ENCODE measurements around the gene NAGLU. TPM values are rescaled to one million over a fixed set of nuclear protein-coding genes. Genes with fewer than 3 reads are reported as not detected.

Gene NAGLU
- total and polyA plus RNA-seq, 4 donors, result 22.3 to 75.0 (median 40.3) TPM

- Histone ChIP-seq H3K4me3 (ENCODE audit: low read length in 2 of 2) (no peak overlapping the region), H3K27me3 (ENCODE audit: control insufficient read depth in 1 of 2, insufficient read depth in 2 of 2, low read length in 1 of 2) (no peaks in the 10 kb centered on the region), H3K27ac (ENCODE audit: low read depth in 1 of 2, low read length in 2 of 2) (peak overlapping the region; percentile 92 to 97), H3K9me3 (ENCODE audit: control insufficient read depth, low read length) (no peaks in the 10 kb centered on the region), H3K4me1 (ENCODE audit: control insufficient read depth in 1 of 2, insufficient read depth in 2 of 2, low read length in 2 of 2) (peaks cover 2 to 8% of the 10 kb centered on the region in 2 donors), H3K36me3 (ENCODE audit: control insufficient read depth in 1 of 2, insufficient read depth in 2 of 2, low read length in 1 of 2) (no peaks in the 10 kb centered on the region)
- ATAC-seq (ENCODE audit: low FRiP score) (peak; percentile 75), DNase-seq (peak; percentile 91)
- 14% methylated on average over 9 of the region's 9 CpGs for WGBS, 2 donors
- intact Hi-C loops (cut with DNase I), result loop anchor here (2.0 to 5.0 kb wide), 2 partner anchors 95 to 191 kb away; partner anchors contain the start of gene CAVIN1 (in 1 of the 2)
Measured at GRCh38 chr17:42518046-42518754, 17.8 kb upstream of the NAGLU start.

- Histone ChIP-seq H3K4me1 (ENCODE audit: control insufficient read depth in 1 of 2, insufficient read depth in 2 of 2, low read length in 2 of 2) (peaks cover 2 to 8% of the 10 kb centered on the region in 2 donors), H3K9me3 (ENCODE audit: control insufficient read depth, low read length) (no peaks in the 10 kb centered on the region), H3K27ac (ENCODE audit: low read depth in 1 of 2, low read length in 2 of 2) (peak overlapping the region; percentile 92 to 97), H3K4me3 (ENCODE audit: low read length in 2 of 2) (no peak overlapping the region), H3K36me3 (ENCODE audit: control insufficient read depth in 1 of 2, insufficient read depth in 2 of 2, low read length in 1 of 2) (no peaks in the 10 kb centered on the region), H3K27me3 (ENCODE audit: control insufficient read depth in 1 of 2, insufficient read depth in 2 of 2, low read length in 1 of 2) (no peaks in the 10 kb centered on the region)
- WGBS, 2 donors, result 6 to 7% methylated on average over 6 of the region's 6 CpGs
- ATAC-seq (ENCODE audit: low FRiP score) (peak; percentile 2), DNase-seq (peak; percentile 60 to 75)
- intact Hi-C loops (cut with DNase I), result loop anchor here (2.0 to 5.0 kb wide), 2 partner anchors 96 to 192 kb away; partner anchors contain the start of gene CAVIN1 (in 1 of the 2)
Measured at GRCh38 chr17:42518755-42519545, 17.1 kb upstream of the NAGLU start.

- Histone ChIP-seq H3K36me3 (ENCODE audit: control insufficient read depth in 1 of 2, insufficient read depth in 2 of 2, low read length in 1 of 2) (no peaks in the 10 kb centered on the region), H3K4me1 (ENCODE audit: control insufficient read depth in 1 of 2, insufficient read depth in 2 of 2, low read length in 2 of 2) (peaks cover 2 to 8% of the 10 kb centered on the region in 2 donors), H3K27ac (ENCODE audit: low read depth in 1 of 2, low read length in 2 of 2) (peak overlapping the region; percentile 97), H3K27me3 (ENCODE audit: control insufficient read depth in 1 of 2, insufficient read depth in 2 of 2, low read length in 1 of 2) (no peaks in the 10 kb centered on the region), H3K4me3 (ENCODE audit: low read length in 2 of 2) (no peak overlapping the region), H3K9me3 (ENCODE audit: control insufficient read depth, low read length) (no peaks in the 10 kb centered on the region)
- DNase-seq (peak; percentile 96), ATAC-seq (ENCODE audit: low FRiP score) (peak; percentile 86)
- WGBS, 2 donors, result 3 to 5% methylated on average over 12 of the region's 12 CpGs
- intact Hi-C loops (cut with DNase I), result loop anchor here (2.0 to 5.0 kb wide), 4 partner anchors 97 to 195 kb away; partner anchors contain the start of gene CAVIN1 (in 2 of the 2)
Measured at GRCh38 chr17:42519546-42520491, 16.2 kb upstream of the NAGLU start.

GRCh38 chr17:42520540-42520951 lies 15.5 kb upstream of the NAGLU start:
- H3K4me1 ChIP-seq (ENCODE audit: control insufficient read depth in 1 of 2, insufficient read depth in 2 of 2, low read length in 2 of 2), result peaks cover 2 to 8% of the 10 kb centered on the region in 2 donors
- DNase-seq, result peak; percentile 31 to 75
- no peak for ATAC-seq (ENCODE audit: low FRiP score)
- peak overlapping the region; percentile 91 to 97 for H3K27ac ChIP-seq (ENCODE audit: low read depth in 1 of 2, low read length in 2 of 2)
- H3K27me3 ChIP-seq (ENCODE audit: control insufficient read depth in 1 of 2, insufficient read depth in 2 of 2, low read length in 1 of 2), result no peaks in the 10 kb centered on the region
- no peaks in the 10 kb centered on the region for H3K9me3 ChIP-seq (ENCODE audit: control insufficient read depth, low read length)
- H3K36me3 ChIP-seq (ENCODE audit: control insufficient read depth in 1 of 2, insufficient read depth in 2 of 2, low read length in 1 of 2), result no peaks in the 10 kb centered on the region
- WGBS, 2 donors, result 2 to 6% methylated on average over 9 of the region's 9 CpGs
- intact Hi-C loops (cut with DNase I), result loop anchor here (2.0 to 5.0 kb wide), 2 partner anchors 98 to 196 kb away; partner anchors contain the start of gene CAVIN1 (in 1 of the 2)
- H3K4me3 ChIP-seq (ENCODE audit: low read length in 2 of 2), result no peak overlapping the region

- Histone ChIP-seq H3K36me3 (ENCODE audit: control insufficient read depth in 1 of 2, insufficient read depth in 2 of 2, low read length in 1 of 2) (no peaks in the 10 kb centered on the region), H3K4me1 (ENCODE audit: control insufficient read depth in 1 of 2, insufficient read depth in 2 of 2, low read length in 2 of 2) (peaks cover 2 to 8% of the 10 kb centered on the region in 2 donors), H3K4me3 (ENCODE audit: low read length in 2 of 2) (no peak overlapping the region), H3K27me3 (ENCODE audit: control insufficient read depth in 1 of 2, insufficient read depth in 2 of 2, low read length in 1 of 2) (no peaks in the 10 kb centered on the region), H3K27ac (ENCODE audit: low read depth in 1 of 2, low read length in 2 of 2) (peak overlapping the region; percentile 91 to 97), H3K9me3 (ENCODE audit: control insufficient read depth, low read length) (no peaks in the 10 kb centered on the region)
- ATAC-seq (ENCODE audit: low FRiP score) (no peak), DNase-seq (peak; percentile 61 to 68)
- WGBS, 2 donors, result 4 to 10% methylated on average over 8 of the region's 8 CpGs
- intact Hi-C loops (cut with DNase I), result loop anchor here (2.0 to 5.0 kb wide), 2 partner anchors 99 to 196 kb away; partner anchors contain the start of gene CAVIN1 (in 1 of the 2)
Measured at GRCh38 chr17:42521036-42521435, 15.0 kb upstream of the NAGLU start.

- ATAC-seq (ENCODE audit: low FRiP score), result no peak
- WGBS, 2 donors, result 15 to 23% methylated on average over 11 of the region's 11 CpGs
- Histone ChIP-seq H3K27me3 (ENCODE audit: control insufficient read depth in 1 of 2, insufficient read depth in 2 of 2, low read length in 1 of 2) (no peaks in the 10 kb centered on the region), H3K4me3 (ENCODE audit: low read length in 2 of 2) (no peak overlapping the region), H3K27ac (ENCODE audit: low read depth in 1 of 2, low read length in 2 of 2) (peak overlapping the region; percentile 91 to 97), H3K36me3 (ENCODE audit: control insufficient read depth in 1 of 2, insufficient read depth in 2 of 2, low read length in 1 of 2) (no peaks in the 10 kb centered on the region), H3K4me1 (ENCODE audit: control insufficient read depth in 1 of 2, insufficient read depth in 2 of 2, low read length in 2 of 2) (peaks cover 2 to 8% of the 10 kb centered on the region in 2 donors), H3K9me3 (ENCODE audit: control insufficient read depth, low read length) (no peaks in the 10 kb centered on the region)
- peak; percentile 72 for DNase-seq
- intact Hi-C loops (cut with DNase I), result loop anchor here (2.0 to 5.0 kb wide), 2 partner anchors 99 to 197 kb away; partner anchors contain the start of gene CAVIN1 (in 1 of the 2)
Measured at GRCh38 chr17:42521666-42522262, 14.3 kb upstream of the NAGLU start.

GRCh38 chr17:42522263-42522790 lies 13.7 kb upstream of the NAGLU start:
- Histone ChIP-seq H3K4me3 (ENCODE audit: low read length in 2 of 2) (no peak overlapping the region), H3K36me3 (ENCODE audit: control insufficient read depth in 1 of 2, insufficient read depth in 2 of 2, low read length in 1 of 2) (no peaks in the 10 kb centered on the region), H3K27me3 (ENCODE audit: control insufficient read depth in 1 of 2, insufficient read depth in 2 of 2, low read length in 1 of 2) (no peaks in the 10 kb centered on the region), H3K4me1 (ENCODE audit: control insufficient read depth in 1 of 2, insufficient read depth in 2 of 2, low read length in 2 of 2) (peaks cover 2 to 8% of the 10 kb centered on the region in 2 donors), H3K27ac (ENCODE audit: low read depth in 1 of 2, low read length in 2 of 2) (peak overlapping the region; percentile 91 to 97), H3K9me3 (ENCODE audit: control insufficient read depth, low read length) (no peaks in the 10 kb centered on the region)
- no peak for ATAC-seq (ENCODE audit: low FRiP score)
- DNase-seq, result peak; percentile 37 to 70
- intact Hi-C loops (cut with DNase I), result loop anchor here in 1 of 2 donors (5.0 kb wide), 1 partner anchor 100 kb away; the partner anchor contains the start of gene CAVIN1
- 28 to 31% methylated on average over 9 of the region's 9 CpGs for WGBS, 2 donors
